ENCODE measurements around the gene TBC1D8. TPM values are rescaled to one million over a fixed set of nuclear protein-coding genes. Genes with fewer than 3 reads are reported as not detected.

TBC1D8 gene
- total and polyA plus RNA-seq, 2 of the 8 experiments (the other 6 are each of a cell fraction or from before 2014, with no cell fraction given) = 20.8 to 21.8 TPM

DNA sequence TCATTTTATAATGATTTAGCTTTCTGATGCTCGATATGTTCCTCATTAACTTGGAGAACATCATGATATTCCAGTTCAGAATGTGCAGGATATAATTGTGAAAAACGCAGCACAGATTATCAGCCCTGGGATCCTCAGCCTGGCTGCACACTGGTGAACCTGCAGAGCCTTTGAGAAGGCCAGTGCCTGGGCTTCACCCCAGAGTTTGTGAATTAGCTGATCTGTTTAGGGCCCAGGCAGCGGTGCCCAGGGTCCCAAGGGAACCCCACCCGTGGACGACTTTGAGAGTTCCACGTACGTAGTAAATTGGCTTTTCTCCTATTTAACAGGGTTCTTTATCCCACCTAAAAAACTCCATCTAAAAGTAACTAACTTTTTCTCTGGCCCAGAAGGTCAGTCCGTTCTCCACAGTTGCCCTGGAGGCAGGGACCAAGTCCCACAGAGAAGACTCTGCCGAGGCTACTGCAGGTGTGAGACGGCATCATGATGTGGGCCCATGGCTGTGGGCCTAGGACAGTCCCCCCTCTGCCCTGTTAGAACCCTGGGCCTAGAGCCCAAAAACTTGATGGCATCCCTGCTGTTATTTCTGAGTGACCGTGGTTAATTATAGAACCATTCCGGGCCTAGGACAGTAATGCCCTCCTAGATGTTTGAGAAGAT lies 188.7 kb downstream of the TBC1D8 start (continued):
- TF ChIP-seq CBX8 (IDR thresholded peaks at IDR 0.05; ENCODE audit: borderline replicate concordance, low read depth, low read length) = no peak
- TF ChIP-seq RAD21 (IDR thresholded peaks at IDR 0.05 in 1 of 2, conservative IDR thresholded peaks at IDR 0.05 in 1 of 2; ENCODE audit: low read depth in 2 of 2, low read length in 2 of 2) = no peak
- no peak for TF ChIP-seq PHF8 (conservative IDR thresholded peaks at IDR 0.05; ENCODE audit: low read depth, low read length)
- no peak for TF ChIP-seq SP2 (IDR thresholded peaks at IDR 0.05; ENCODE audit: low read length)
